PC-9 (cell line): ENCODE results near the gene FGFR3. TPM values are rescaled to one million over a fixed set of nuclear protein-coding genes. Genes with fewer than 3 reads are reported as not detected.

Experiments used
- BruUV-seq: library from RNA; stranded (reverse); fragments of 400-500 nt; replicated peaks from 2 replicates; lab custom pipeline; 2021; lab: Mats Ljungman, UMichigan
- CTCF ChIA-PET: fragments of 300-600 bp; sonication (Branson Sonifier 250); formaldehyde crosslinking; loops from one replicate; lab custom pipeline; 2022; ENCODE audit warnings: antibody characterized with exemption; lab: Charles Lee
- POLR2A ChIA-PET: fragments of 300-600 bp; sonication (Branson Sonifier 250); formaldehyde crosslinking; loops from one replicate; lab custom pipeline; 2022; ENCODE audit warnings: antibody characterized with exemption; ENCODE audit not compliant: unreplicated experiment; lab: Charles Lee
- DNase-seq, 2 experiments: peaks; one replicate each; pipeline versions ENCODE4 v3.0.0 to v3.0.0-alpha.2; 2015 to 2022; ENCODE audit warnings: mixed read lengths in 1 of 2
- H2AFZ ChIP-seq: fragments of 200-600 bp; sonication (generic); 2 replicates; pipeline ENCODE4 v1.8.1; 2017; ENCODE audit warnings: antibody characterized with exemption
- H3F3A ChIP-seq: fragments of 200-600 bp; sonication (generic); 2 replicates; pipeline ENCODE4 v1.8.1; 2017; ENCODE audit warnings: antibody characterized with exemption, mild to moderate bottlenecking, low read depth; ENCODE audit not compliant: insufficient read depth
- H3K27ac ChIP-seq: fragments of 200-600 bp; sonication (generic); 2 replicates; pipeline ENCODE4 v1.6.1; 2016; ENCODE audit warnings: mixed run types
- H3K27me3 ChIP-seq: fragments of 200-600 bp; sonication (generic); 2 replicates; pipeline ENCODE4 v1.6.1; 2016; ENCODE audit warnings: low read depth, mixed run types; ENCODE audit not compliant: insufficient read depth
- H3K36me3 ChIP-seq: fragments of 200-600 bp; sonication (generic); 2 replicates; pipeline ENCODE4 v1.6.1; 2016; ENCODE audit warnings: low read depth, mixed run types
- H3K4me1 ChIP-seq: fragments of 200-600 bp; sonication (generic); replicated peaks from 2 replicates; pipeline ENCODE4 v1.6.1; 2016; ENCODE audit warnings: mixed run types; ENCODE audit not compliant: insufficient read depth
- H3K4me2 ChIP-seq: fragments of 200-600 bp; sonication (generic); 2 replicates; pipeline ENCODE4 v1.6.1; 2017; ENCODE audit warnings: mixed run types
- H3K4me3 ChIP-seq: fragments of 200-600 bp; sonication (generic); 2 replicates; pipeline ENCODE4 v1.6.1; 2016; ENCODE audit warnings: mixed run types
- H3K79me2 ChIP-seq: fragments of 200-600 bp; sonication (generic); 2 replicates; pipeline ENCODE4 v1.6.1; 2017; ENCODE audit warnings: low read depth, mixed run types
- H3K9me2 ChIP-seq: fragments of 200-600 bp; sonication (generic); 2 replicates; pipeline ENCODE4 v1.8.1; 2017; ENCODE audit warnings: mild to moderate bottlenecking; ENCODE audit not compliant: insufficient read depth
- H3K9me3 ChIP-seq: fragments of 200-600 bp; sonication (generic); 2 replicates; pipeline ENCODE4 v1.8.1; 2016; ENCODE audit warnings: low read depth; ENCODE audit not compliant: insufficient read depth
- H4K20me1 ChIP-seq: fragments of 200-600 bp; sonication (generic); 2 replicates; pipeline ENCODE4 v1.8.1; 2017; ENCODE audit not compliant: insufficient read depth
- EZH2 ChIP-seq: fragments of 200-600 bp; sonication (generic); IDR thresholded peaks from 2 replicates; pipeline ENCODE4 v1.8.0; 2017; ENCODE audit warnings: antibody characterized with exemption, low read depth
- intact Hi-C: fragments of 100-400 bp; cut with micrococcal nuclease; formaldehyde crosslinking; loops from one replicate; pipeline ENCODE4 v1.10.0; 2022; ENCODE audit not compliant: unreplicated experiment
- total RNA-seq: library from RNA; stranded (reverse); gene quantifications from 2 replicates; pipeline ENCODE4 v1.2.3, GENCODE V29; 2021
- TF ChIP-seq, protein P1 (sequence below): fragments of 200-600 bp; sonication (generic); conservative IDR thresholded peaks from 2 replicates; pipeline ENCODE4 v1.6.1; 2017; ENCODE audit warnings: mixed run types, antibody characterized with exemption, mild to moderate bottlenecking, moderate library complexity

FGFR3 gene
- total RNA-seq, 1 experiment from 2014 or later = 8.2 TPM

DNA sequence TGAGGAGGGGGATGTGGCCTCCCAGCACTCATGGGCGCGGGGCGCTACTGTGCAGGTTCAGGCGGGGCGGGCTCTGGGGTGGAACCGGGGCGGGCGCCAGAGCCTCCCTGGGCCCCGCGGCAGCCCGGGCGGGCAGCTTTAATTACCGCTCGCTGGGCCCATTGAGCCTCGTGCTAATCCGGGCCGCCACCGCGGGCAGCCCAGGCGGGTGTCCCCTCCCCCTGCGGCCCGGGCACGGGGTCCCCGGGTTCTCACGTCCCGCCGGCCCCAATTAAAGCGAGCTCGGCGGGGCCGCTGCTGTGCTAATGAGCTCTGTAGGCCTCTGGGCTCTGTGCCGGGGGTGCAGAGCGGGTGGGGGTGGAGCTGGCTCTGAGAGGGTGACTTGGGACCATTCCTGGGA is 22.8 kb upstream of the FGFR3 start:
- CTCF ChIA-PET = no interaction called here
- H3K79me2 ChIP-seq = no peaks in the 10 kb centered on the region
- H3K4me3 ChIP-seq = no peak overlapping the region
- POLR2A ChIA-PET = no interaction called here
- no peak overlapping the region for H3K4me2 ChIP-seq
- no peak for DNase-seq
- no peak overlapping the region for H3K27ac ChIP-seq
- no peaks in the 10 kb centered on the region for H3K9me3 ChIP-seq
- no peaks in the 10 kb centered on the region for H3K27me3 ChIP-seq
- intact Hi-C loops = no loop called here
- H3F3A ChIP-seq = peaks cover 5% of the 10 kb centered on the region; the same call in 1 of the 2 replicates
- H2AFZ ChIP-seq = no peak overlapping the region
- TF ChIP-seq, protein P1, sequence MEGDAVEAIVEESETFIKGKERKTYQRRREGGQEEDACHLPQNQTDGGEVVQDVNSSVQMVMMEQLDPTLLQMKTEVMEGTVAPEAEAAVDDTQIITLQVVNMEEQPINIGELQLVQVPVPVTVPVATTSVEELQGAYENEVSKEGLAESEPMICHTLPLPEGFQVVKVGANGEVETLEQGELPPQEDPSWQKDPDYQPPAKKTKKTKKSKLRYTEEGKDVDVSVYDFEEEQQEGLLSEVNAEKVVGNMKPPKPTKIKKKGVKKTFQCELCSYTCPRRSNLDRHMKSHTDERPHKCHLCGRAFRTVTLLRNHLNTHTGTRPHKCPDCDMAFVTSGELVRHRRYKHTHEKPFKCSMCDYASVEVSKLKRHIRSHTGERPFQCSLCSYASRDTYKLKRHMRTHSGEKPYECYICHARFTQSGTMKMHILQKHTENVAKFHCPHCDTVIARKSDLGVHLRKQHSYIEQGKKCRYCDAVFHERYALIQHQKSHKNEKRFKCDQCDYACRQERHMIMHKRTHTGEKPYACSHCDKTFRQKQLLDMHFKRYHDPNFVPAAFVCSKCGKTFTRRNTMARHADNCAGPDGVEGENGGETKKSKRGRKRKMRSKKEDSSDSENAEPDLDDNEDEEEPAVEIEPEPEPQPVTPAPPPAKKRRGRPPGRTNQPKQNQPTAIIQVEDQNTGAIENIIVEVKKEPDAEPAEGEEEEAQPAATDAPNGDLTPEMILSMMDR = no peak
- TF ChIP-seq EZH2 = no peak
- no peaks in the 10 kb centered on the region for H3K9me2 ChIP-seq
- H3K36me3 ChIP-seq = no peaks in the 10 kb centered on the region
- H3K4me1 ChIP-seq = peaks cover 30% of the 10 kb centered on the region
- no TSS peak for BruUV-seq
- no peaks in the 10 kb centered on the region for H4K20me1 ChIP-seq

GRCh38 chr4:1770791-1771231 is 22.3 kb upstream of the FGFR3 start:
- ChIA-PET POLR2A (no interaction called here), CTCF (no interaction called here)
- Histone ChIP-seq H3K79me2 (no peaks in the 10 kb centered on the region), H3K9me3 (no peaks in the 10 kb centered on the region), H3K27ac (no peak overlapping the region), H3K4me3 (no peak overlapping the region), H3F3A (peaks cover 5% of the 10 kb centered on the region; the same call in 1 of the 2 replicates), H3K36me3 (no peaks in the 10 kb centered on the region), H3K27me3 (no peaks in the 10 kb centered on the region), H3K9me2 (no peaks in the 10 kb centered on the region), H3K4me1 (peaks cover 28% of the 10 kb centered on the region), H3K4me2 (no peak overlapping the region), H4K20me1 (no peaks in the 10 kb centered on the region), H2AFZ (no peak overlapping the region)
- no peak for DNase-seq
- intact Hi-C loops = no loop called here
- TF ChIP-seq, protein P1 = no peak
- TF ChIP-seq EZH2 = no peak
- BruUV-seq = no TSS peak

- no peak for DNase-seq
- BruUV-seq = no TSS peak
Observed at GRCh38 chr4:1771555-1772305, 21.4 kb upstream of the FGFR3 start.

More at GRCh38 chr4:1771555-1772305, 21.4 kb upstream of the FGFR3 start:
- H3K27me3 ChIP-seq = no peaks in the 10 kb centered on the region
- TF ChIP-seq EZH2 = no peak
- TF ChIP-seq, protein P1 = no peak
- H3K4me2 ChIP-seq = no peak overlapping the region
- peaks cover 13% of the 10 kb centered on the region; the same call in 1 of the 2 replicates for H3F3A ChIP-seq
- no peaks in the 10 kb centered on the region for H3K36me3 ChIP-seq
- no peaks in the 10 kb centered on the region for H4K20me1 ChIP-seq
- peaks cover 28% of the 10 kb centered on the region for H3K4me1 ChIP-seq
- POLR2A ChIA-PET = no interaction called here
- H2AFZ ChIP-seq = no peak overlapping the region
- no peak overlapping the region for H3K4me3 ChIP-seq
- no peaks in the 10 kb centered on the region for H3K9me3 ChIP-seq
- no peaks in the 10 kb centered on the region for H3K79me2 ChIP-seq
- H3K9me2 ChIP-seq = no peaks in the 10 kb centered on the region
- intact Hi-C loops = no loop called here
- CTCF ChIA-PET = no interaction called here
- H3K27ac ChIP-seq = no peak overlapping the region
